Measurements from ENCODE around the gene TNIK.

- TF ChIP-seq EZH2 (IDR thresholded peaks at IDR 0.05; ENCODE audit: low read depth, unreplicated experiment) (no peak), CTCF (conservative IDR thresholded peaks at IDR 0.05; ENCODE audit: low read depth in 2 of 2) (no peak), REST (IDR thresholded peaks at IDR 0.05; ENCODE audit: unreplicated experiment) (no peak), POLR2AphosphoS5 (IDR thresholded peaks at IDR 0.05; ENCODE audit: low read depth) (no peak), EZH2phosphoT487 (IDR thresholded peaks at IDR 0.05; ENCODE audit: unreplicated experiment) (no peak), ZNF462 (CRISPR knock-in tag; IDR thresholded peaks at IDR 0.05) (no peak), CREB1 (CRISPR knock-in tag; IDR thresholded peaks at IDR 0.05; ENCODE audit: low read depth) (no peak), NANOG (IDR thresholded peaks at IDR 0.05; ENCODE audit: borderline replicate concordance) (no peak)
Measured at GRCh38 chr3:171485338-171485737, 25.1 kb upstream of the TNIK start.
